ENCODE measurements around the gene ADAT2. TPM values are rescaled to one million over a fixed set of nuclear protein-coding genes. Genes with fewer than 3 reads are reported as not detected.

Gene ADAT2
- total RNA-seq, 2 experiments from 2014 or later = 19.4 to 20.1 TPM

DNA sequence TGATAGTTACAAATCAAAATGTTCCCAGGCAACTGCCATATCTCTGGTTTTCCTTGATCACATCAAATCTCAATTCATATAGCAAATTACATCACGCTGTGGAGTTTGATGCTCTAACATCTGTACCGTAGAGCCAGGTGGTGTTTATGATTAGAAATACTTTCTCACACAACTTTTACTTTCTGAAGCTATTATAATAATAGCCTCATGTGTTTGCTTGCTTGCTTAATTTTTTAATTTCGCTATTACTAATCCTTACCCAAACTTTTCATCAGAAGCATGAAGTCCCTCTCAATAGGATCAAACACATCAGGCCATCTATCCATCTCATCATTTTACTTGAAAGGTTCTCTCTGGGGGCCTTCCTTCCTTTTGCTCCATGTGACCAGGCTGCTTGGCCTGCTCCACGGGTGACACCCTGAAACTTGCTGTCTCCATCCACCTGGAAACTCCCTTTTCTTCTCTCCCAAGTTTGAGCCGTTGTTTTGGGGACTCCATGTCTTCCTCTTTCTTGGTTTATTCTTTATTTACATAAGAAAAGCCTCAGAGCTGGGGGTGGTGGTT lies 75.4 kb downstream of the ADAT2 start:
- Mint-ChIP-seq H3K27me3 (peaks cover 10% of the 10 kb centered on the region), H3K4me3 (no peak overlapping the region), H3K36me3 (ENCODE audit: low read depth) (no peaks in the 10 kb centered on the region), H3K27ac (no peak overlapping the region), H3K4me1 (no peaks in the 10 kb centered on the region), H3K9me3 (peaks cover 7% of the 10 kb centered on the region)
- ChIA-PET CTCF (interaction anchor here (0.7 kb wide), 1 partner anchor 18 kb away, joined by 3 read pairs; no protein-coding TSS in a partner anchor), POLR2A (no interaction called here)
- no peak for DNase-seq

DNA sequence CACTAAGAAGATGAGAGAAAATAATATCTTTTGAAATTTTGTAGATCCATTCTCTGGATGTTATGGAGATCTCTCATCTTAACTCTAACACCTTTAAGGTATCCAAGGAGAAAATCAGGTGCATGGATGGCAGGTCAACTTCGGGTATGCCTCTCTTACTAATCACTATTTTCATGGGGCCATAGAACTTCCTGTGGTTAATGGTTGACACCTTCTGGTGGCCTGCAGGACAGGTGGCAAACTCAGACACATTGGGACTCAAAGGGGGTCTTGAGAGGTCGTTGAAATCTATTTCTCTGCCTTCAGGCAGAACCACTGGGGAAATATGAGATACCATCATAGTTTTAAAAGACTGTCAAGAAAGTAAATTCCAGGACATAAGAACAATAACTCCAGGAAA lies 76.5 kb downstream of the ADAT2 start:
- no peak for DNase-seq
- ChIA-PET POLR2A (no interaction called here), CTCF (no interaction called here)
- H3K4me3 Mint-ChIP-seq = no peak overlapping the region
- no peaks in the 10 kb centered on the region for H3K36me3 Mint-ChIP-seq (ENCODE audit: low read depth)
- H3K27me3 Mint-ChIP-seq = peaks cover 7% of the 10 kb centered on the region
- peaks cover 7% of the 10 kb centered on the region for H3K9me3 Mint-ChIP-seq
- no peaks in the 10 kb centered on the region for H3K4me1 Mint-ChIP-seq
- no peak overlapping the region for H3K27ac Mint-ChIP-seq

Other genes with a start within 250 kb of the ADAT2 start
- 10 to 100 TPM; 14.1 to 15.9 TPM for gene PEX3, start 110 bp upstream of the ADAT2 start, total RNA-seq
- gene FUCA2, start 61.0 kb upstream of the ADAT2 start, total RNA-seq = 10 to 100 TPM; 22.1 to 23.1 TPM
- gene PHACTR2, start 227.3 kb upstream of the ADAT2 start, total RNA-seq = 10 to 100 TPM; 41.5 to 46.3 TPM

Measured in activated CD4-positive, alpha-beta memory T cell treated with anti-CD3 and anti-CD28 coated beads, Interleukin-2, amount 10 ng/mL, durations not matched to agents 7 days and 5 days (primary cell).